Hematopoietic multipotent progenitor cell treated with erythropoietin and hydrocortisone succinate and interleukin-3 and kit ligand, for 17 days (in vitro differentiated cells): ENCODE measurements around the gene RLBP1.

Source experiments
- DNase-seq: peaks from one replicate; pipeline ENCODE4 v3.0.0-alpha.2; 2015; ENCODE audit warnings: low spot score

RLBP1 gene

DNA sequence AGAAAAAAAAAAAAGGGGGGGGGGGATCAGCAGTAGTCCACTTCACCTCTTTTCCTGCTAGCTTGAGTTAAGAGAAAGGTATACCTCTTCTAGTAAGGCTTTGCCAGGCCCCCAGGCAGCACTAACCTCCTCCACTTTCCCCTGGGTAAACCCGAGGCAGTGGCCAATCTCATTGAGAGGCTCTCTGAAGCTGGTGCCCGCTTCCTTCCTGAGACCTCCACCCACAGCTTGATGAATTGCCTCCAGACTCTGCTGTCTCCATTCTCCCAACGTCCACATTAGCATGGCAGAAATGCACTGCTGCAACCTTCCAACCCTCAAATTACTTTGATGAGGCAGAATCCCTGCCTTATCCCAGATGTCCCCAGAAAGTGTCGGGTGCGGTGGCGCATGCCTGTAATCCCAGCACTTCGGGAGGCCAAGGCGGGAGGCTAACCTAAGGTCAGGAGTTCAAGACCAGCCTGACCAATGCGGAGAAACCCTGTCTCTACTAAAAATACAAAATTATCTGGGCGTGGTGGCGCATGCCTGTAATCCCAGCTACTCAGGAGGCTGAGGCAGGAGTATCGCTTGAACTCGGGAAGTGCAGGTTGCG lies 15.3 kb downstream of the RLBP1 start:
- DNase-seq: no peak

DNA sequence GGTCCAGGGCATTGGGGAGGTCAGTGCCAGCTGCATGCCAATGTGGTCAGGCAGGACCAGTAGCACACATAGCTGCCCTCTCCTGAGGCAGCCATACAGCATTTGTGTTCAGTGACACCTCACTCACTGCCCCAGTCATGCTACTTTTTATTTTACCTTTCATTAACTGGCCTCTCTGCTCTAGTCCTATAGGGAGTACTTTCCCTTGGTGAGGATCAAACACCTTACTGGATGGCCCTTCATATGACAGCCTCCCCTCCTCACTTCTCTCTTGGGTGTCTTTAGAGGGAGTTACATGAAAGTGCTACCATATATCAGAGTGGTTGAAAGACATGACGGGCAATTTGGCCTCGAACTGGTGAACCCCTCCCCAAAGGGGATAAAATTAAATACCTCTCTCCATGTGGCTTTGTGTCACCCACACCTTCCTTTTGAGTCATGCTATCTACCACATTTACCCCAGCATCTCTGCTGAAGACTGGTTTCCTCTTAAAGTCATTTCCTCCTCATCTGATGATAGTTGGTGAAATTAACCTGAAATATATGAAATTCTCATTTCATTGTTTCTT lies 17.6 kb downstream of the RLBP1 start:
- no peak for DNase-seq

DNA sequence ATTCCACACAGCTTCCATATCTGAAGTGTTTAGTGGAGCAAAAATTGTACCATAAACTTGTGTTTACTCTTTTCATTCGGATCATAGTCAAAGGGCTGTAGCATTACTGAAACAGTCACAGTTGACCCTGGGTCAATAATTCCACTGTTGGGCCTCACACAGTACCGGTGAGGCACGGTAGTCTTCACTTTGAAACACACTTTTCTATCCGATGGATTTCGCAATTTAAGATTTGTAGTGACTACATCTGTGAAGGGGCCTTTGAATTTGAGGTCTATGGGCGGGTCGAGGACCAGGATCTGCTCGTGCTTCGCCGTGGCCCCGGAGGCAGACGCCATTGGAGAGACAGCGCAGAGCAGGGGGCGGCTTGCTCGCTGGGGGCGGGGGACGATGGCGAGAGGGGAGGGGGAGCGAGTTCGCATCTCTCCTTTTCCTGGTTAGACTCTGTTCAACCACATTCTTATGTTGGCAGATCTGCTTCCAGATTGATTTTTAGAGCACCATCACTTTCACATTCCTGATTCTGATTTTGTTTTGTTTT lies 19.8 kb downstream of the RLBP1 start:
- no peak for DNase-seq

DNA sequence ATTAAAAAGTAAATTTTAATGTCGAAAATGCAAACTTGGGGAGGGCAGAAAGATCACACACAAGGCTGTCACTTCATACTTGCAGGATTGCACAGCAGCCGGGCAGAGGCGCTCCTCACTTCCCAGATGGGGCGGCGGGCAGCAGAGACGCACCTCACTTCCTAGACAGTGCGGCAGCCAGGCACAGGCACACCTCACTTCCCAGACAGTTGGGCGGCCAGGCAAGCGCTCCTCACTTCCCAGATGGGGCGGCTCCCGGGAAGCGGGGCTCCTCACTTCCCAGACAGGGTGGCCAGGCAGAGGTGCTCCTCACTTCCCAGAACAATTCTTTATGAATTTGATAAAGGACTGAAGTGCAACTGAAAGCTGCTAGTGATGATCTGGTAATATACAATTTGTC lies 21.2 kb downstream of the RLBP1 start:
- DNase-seq: no peak

DNA sequence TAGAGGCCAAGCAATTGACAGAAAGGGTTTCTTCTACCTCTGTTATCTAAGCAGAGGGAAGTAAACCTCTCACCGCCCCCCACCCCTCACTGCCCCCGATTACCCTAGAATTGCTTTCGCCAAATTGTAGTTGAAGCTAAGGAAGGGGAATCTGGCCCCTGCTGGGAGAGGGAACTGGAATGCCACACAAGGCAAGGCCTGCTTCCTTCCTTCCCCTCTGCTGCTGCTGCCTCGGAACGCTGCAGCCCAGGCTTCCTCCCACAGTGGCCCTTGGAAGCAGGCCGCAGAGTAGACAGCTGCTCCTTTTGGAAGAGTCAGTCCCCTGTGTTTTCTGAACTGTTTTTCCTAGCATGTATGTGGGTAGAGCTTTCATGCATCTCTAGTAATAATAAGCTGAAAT lies 21.6 kb downstream of the RLBP1 start:
- no peak for DNase-seq

DNA sequence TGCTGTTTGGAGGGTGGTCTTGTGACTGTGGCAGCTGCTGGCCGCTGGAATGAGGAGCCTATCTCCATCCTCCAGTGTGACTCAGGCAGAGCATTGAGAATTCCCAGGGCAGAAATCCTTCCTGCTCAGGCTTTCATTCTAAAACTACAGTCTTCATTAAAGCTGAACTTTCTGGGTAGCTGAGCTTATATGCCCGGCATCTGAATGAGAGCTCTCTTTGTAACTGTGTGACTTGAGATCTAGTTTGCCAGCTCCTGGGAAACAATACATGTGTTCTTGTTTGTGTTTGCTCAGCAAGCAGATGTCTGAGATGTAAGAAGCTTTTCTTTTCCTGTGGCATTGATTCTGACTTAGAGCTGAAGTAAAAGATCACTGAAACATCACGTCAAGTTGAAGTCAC lies 22.4 kb downstream of the RLBP1 start:
- no peak for DNase-seq

DNA sequence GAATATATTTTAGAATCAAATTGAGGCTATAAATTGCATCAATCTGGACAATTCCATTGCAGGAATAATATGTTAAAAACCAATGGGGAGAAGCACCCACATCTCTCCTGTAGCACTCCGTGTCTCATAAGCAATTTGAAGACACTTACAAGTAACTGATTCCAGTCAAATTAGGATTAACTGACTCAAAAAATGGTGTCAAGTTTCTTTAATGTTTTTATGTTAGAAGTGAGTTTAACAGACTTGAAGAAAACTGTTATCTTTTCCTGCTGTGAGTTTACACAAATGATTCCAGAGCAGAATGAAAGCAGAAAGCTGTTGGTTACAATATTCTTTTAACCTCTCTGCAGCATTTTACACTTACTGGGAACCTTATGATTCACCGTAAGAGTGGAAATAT lies 23.2 kb downstream of the RLBP1 start:
- DNase-seq: no peak

DNA sequence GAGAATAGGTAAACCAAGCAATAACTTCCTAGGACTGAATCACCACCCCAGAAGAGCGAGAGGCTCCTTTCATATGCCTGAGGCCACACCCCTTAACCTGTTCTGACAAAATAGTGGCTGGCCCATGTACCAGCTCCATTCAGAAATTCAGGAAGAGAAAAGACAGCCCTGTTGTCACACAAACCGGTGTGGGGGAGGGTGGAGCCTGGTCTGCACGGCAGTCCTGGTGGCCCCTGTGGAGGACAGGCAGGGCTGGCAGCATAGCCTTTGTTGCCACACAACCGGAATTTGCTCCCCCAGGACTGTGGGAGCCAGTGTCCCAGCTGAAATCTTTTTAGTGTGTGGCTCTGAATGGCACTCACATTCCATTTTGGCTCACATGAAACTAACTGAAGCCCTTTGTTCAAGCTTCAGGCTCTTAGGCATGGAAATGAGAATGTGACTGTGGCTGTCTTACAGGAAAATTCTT lies 23.8 kb downstream of the RLBP1 start:
- no peak for DNase-seq

DNA sequence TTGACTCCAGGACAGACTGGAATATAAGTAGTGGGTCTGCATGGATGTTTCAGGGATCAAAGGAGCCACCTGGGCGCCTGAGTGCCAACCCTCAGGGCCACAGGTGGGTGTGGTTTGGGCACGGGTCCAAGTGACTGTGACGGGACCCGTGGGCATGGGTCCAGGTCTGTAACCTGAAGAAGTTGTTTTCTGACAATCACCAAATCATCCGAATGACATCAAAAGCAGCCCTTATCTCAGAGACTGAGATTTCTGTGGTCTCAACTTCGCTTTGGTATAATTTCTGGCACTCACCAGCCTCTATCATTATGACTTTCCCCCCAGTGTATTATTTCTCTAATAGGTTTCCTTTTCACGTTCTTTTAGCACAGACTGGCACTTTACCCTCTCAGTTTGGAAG lies 24.4 kb downstream of the RLBP1 start:
- no peak for DNase-seq

DNA sequence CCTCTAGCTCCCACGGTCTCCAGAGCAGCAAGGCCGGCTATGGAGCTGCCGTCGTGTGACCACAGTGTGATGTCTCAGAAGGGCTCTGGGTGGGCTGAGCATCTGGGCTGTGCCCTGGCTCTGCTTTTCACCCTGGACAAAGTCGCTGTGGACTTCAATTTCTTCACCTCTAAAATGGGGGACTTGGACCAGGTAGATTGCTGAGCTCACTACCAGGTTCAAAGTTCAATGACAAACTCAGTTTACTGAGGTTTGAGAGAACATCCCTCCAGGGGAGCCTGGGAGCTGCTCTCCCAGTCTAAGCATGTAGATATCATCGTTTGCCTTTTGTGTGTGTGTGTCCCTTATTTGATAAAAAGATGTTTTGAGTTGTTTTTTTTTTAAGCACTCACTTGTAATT lies 25.1 kb downstream of the RLBP1 start:
- DNase-seq: no peak

DNA sequence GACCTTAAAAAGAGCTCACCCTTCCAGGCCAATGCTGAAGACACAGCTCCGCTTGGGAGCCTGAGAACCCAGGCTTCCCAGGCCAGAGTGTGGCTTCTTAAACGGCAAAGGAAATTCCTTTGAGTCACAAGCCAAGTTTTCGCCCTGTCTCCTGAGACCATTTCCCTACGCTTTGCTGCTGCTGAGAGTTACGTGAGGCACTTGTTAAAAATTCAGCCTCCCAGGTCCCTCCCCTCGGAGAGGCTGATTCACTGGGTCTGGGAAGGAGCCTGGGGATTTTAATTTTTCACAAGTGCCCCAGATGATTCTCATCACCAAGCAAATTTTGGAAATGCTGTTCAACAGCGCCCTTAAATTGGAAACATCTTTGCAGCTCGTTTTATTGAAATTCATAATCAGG lies 25.5 kb downstream of the RLBP1 start:
- DNase-seq: no peak

DNA sequence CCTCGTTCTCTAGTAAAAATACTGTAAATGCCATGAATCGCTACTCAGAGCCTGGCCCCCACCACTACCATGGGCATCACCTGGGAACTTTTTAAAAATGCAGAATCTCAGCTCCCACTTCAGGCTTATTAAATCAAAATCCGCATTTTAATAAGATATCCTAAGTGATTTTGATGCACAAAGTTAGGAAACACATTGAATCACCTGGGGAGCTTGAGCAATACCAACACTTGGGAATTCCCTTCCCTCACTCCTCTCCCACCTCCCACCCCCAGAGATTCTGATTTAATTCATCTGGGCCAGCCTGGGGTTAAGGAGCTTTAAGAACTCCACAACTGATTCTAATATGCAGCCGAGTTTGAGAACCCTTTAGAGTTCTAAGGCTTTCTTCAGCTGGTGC lies 26.8 kb downstream of the RLBP1 start:
- DNase-seq: no peak

DNA sequence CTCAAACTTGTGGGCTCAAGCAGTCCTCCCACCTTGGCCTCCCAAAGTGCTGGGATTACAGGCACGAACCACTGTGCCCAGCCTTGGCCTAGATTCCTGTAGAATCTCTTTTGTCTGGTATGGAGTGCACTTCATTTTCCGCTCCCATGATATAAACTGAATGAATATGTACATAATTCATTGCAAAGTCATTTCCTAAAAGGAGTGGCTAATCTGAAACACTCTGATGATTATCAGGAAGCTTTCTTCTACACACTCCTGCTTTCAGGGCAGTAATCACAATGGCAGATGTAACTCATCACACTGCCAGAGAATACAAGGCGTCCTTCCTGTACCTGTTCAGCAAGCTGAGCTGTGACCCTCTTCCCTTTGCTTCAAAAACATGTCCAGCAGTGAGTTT lies 28.6 kb downstream of the RLBP1 start:
- DNase-seq: no peak

DNA sequence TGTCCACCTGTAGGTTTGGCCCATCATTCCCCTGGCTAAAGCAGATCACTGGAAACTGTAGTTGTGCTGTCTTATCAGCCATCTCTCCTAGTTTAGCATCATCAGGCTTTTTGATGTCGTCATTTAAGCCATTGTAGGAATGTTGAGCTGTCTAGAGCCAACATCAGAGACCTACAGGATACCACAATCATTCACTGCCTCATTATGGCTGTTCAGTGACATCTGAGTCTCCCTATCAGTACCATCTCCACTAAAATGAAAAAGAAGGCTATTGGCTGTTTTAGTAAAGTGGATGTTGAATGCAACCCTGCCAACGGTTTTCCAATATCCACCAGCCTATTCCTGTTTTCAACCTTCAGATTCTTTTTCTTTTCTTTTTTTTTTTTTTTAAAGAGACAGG lies 29.2 kb downstream of the RLBP1 start:
- DNase-seq: no peak

DNA sequence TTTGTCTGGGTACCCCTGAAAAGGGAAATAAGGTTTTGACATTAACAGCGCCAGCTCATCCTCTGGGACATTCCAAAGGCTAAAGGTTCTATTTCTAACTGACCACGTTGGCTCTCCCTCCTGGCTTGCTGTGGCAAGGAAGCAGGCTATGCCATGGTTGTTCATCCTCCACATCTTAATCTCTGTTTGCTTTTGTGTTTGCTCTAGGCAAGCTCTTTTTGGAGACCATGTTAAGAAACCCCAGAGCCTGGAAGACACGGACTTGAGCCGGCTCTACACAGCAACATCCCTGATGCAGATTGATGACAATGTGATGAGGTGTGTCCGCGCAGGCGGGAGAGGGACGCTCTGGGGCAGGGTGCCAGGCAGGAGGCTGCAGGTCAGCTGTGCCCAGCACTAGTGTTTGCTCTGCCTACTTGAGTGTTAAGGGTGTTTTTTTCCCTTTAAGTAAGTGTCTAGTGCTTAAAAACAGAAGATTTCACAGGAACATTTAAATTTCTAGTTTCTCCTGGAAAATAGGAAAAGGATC lies 33.3 kb downstream of the RLBP1 start:
- no peak for DNase-seq

DNA sequence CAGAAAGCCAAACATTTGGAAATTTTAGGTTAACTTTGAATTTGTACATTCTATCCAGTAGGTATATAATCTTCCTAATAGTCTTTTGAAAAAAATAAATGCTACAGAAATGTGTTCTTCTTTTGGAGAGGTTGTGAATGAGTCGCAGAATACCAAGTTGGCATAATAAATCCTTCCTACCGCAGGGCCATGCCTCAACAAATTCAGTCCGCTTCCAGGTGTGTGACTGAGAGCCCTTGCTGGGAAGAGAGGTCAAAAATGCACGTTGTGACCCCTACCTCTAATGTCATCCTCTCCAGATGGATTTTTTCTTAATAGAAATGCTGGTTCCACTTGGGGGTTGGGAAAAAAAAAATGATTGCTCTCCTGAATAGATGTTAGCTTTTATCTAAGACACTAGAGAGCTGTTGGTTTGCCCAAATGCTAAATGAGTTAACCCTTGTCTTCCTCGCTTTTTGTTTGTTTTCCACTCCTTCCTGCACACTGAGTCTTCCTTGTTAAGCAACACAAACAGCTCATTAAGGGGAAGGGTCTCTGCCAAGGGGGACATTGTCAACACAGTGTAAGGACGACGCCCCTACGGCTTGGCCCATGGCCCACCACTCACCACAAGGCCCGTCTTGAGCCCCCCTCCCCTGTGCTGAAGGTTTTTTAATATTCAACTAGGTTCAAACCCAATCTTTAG lies 33.9 kb downstream of the RLBP1 start:
- no peak for DNase-seq

DNA sequence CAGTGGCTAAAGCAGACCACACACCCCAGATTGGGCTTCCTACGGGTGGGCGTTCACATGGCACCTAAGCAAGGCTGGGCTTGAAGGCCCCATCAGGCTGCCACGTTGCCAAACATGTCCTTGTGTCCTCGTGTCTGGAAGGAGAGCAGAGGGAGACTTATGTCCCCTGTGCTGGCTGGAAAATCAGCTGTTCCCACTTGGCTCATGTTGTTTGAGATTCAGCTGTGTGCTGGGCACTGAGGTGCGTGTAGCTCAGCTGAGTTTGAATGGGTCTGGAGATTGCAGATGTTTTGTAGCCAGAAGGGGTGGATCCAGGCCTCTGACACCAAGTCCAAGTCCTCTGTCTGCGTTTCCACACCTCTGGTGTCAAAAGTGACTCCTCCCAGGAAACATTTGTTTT lies 34.6 kb downstream of the RLBP1 start:
- no peak for DNase-seq

DNA sequence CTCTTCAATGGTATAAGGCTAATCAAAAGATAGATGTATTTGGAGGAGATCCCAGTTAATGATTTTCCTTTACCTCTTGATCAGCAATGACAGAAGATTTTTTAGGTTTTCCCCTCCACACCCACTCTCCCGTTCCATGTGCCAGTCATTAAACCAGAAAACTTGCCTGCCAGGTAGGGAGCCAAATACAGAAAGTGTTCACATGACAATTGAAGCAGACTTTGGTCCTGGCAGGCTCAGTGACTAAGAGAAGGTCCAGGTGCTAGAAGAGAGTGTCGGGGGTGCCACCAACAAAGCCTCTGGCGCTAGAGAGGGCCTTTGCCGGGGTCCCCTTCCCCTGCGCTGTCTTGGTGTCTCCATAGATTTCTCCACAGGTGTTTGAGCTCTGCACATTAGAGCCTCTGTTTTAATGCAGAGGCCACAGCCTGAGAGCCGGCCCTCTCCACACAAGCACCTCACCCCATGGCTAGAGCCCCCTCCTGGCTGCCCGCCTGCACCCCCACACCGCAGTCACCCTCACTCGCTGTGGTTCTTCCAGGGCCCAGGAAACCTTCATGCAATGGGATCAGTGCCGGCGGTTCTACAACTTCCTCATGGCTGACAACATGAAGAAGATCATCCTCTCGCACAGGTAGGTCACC lies 36.4 kb downstream of the RLBP1 start:
- no peak for DNase-seq

DNA sequence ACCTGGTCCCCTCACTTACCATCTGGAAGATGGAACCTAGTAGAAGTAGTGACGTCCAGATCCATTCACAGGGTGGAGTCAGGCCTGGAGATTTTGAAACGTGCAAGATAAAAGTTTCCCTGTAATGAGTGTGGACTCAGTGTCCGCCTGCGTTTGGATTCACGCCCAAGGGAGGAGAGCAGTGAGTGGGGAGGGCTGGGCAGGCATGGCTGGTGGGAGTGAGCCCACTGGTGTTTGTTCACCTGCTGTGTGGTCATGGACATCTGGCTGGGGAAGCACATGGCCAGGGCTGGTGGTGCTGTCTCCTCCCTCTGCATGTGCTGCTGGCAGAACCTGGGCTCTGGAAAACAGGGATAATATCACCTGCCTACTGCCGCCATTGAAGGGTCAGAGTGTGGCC lies 37.0 kb downstream of the RLBP1 start:
- no peak for DNase-seq

DNA sequence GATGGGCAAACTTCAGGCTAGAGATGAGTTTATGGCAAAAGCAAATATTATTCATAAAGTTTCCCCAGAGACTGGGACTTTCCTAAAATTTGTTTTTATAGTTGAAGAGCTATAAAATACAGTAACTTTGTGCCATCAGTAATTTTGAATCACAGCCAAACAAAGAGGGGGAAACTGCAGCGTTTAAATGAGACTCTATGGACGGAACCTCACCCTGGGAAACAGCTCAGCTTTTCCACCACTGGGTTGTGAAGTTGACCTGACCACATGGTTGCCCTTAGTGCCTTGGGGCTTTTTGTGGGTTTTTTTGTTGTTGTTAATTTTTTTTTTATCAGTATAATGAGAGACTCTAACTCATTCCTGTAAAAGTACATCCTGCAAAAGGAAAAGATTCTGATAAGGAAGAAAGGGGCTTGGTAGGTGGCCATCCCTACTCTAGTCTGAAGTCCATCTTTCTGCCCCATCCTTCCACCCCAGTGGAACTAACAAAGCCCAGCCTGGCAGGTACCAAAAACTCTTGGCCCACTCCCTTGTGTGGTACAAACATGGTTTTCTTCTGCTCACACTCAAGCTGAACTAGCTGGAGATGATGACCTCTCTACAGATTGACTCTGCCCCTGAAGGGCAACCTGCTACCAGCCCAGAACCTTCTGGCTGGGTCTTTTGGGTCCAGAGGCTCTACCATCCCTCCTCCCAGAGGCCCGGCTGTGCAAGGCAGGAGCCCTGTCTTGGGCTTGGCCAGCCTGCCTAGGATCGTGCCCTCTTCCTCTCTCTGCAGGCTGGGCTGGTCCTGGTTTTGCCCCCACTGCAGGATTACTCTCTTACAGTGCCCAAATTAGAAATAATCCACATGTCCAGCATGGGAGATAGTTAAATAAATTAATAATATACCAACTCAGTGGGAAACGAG lies 41.2 kb downstream of the RLBP1 start:
- no peak for DNase-seq

DNA sequence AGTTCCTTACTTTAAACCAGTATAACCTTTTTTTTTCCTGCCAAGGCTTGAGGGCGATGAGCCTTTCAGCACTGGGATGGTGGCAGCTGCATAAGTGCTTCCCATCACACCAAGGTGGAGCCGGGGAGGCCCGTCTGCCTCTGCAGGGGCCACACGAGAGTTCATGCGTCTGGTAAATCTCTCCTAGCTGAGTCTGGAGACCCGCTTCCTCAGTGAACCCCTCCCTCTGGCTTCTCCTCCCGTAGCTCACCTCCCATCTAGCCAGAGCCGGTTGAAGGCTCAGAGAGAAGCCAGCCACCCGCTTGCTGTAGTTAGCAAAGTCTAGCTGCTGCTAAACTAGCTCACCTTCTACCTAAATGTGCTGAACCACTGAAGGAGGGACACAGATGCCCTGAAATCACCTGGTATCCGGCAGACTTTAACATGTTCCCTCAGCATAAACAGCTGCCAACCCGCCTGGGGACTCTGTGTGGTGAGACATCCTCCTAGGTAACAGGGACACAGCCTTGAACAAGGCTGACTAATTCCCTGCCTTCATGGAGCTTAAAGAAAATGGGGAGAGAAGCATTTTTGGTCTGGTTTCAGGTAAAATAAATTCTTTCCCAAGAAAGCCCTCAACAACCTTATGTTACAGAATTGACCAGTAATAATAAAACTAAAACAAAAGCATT lies 42.9 kb downstream of the RLBP1 start:
- DNase-seq: no peak
